SK-N-SH treated with all-trans-retinoic acid at 6 μM for 48 hours (cell line): ENCODE results near the gene CHMP4A.

ENCODE experiments used
- ATAC-seq: fragments of 200-7000 bp; cut with Tn5 transposase; 3 replicates; pipeline ENCODE4 v1.9.1; 2020; ENCODE audit warnings: mild to moderate bottlenecking, moderate library complexity
- ARNTL ChIP-seq: fragments of 450-650 bp; formaldehyde crosslinking; IDR thresholded peaks from 2 replicates; pipeline ENCODE4 v1.5.0; 2020; ENCODE audit warnings: low read depth, mild to moderate bottlenecking, moderate library complexity, borderline replicate concordance
- BACH2 ChIP-seq: fragments of 250-450 bp; sonication (Bioruptor Pico); IDR thresholded peaks from 2 replicates; pipeline ENCODE4 v1.9.0; 2021; ENCODE audit warnings: mild to moderate bottlenecking, borderline replicate concordance
- CSDC2 ChIP-seq: fragments of 250-450 bp; sonication (Bioruptor Pico); IDR thresholded peaks from 2 replicates; pipeline ENCODE4 v1.5.0; 2020; ENCODE audit warnings: mild to moderate bottlenecking, moderate library complexity
- CSRNP3 ChIP-seq: fragments of 250-450 bp; sonication (Bioruptor Pico); IDR thresholded peaks from 2 replicates; pipeline ENCODE4 v1.5.1; 2021; ENCODE audit warnings: mild to moderate bottlenecking, moderate library complexity
- ESRRG ChIP-seq: fragments of 250-450 bp; sonication (Bioruptor Pico); IDR thresholded peaks from 2 replicates; pipeline ENCODE4 v1.6.1; 2021; ENCODE audit warnings: mild to moderate bottlenecking
- GLIS3 ChIP-seq: fragments of 250-450 bp; sonication (Bioruptor Pico); IDR thresholded peaks from 2 replicates; pipeline ENCODE4 v1.5.0; 2020; ENCODE audit warnings: mild to moderate bottlenecking, moderate library complexity
- ISL1 ChIP-seq: fragments of 250-450 bp; sonication (Bioruptor Pico); IDR thresholded peaks from 2 replicates; pipeline ENCODE4 v2.1.2; 2022; ENCODE audit warnings: mild to moderate bottlenecking, moderate library complexity
- OSR1 ChIP-seq: fragments of 250-450 bp; sonication (Bioruptor Pico); IDR thresholded peaks from 2 replicates; pipeline ENCODE4 v1.8.0; 2022; ENCODE audit warnings: moderate library complexity, mild to moderate bottlenecking, inconsistent platforms
- POU6F1 ChIP-seq: fragments of 250-450 bp; sonication (Bioruptor Pico); IDR thresholded peaks from 2 replicates; pipeline ENCODE4 v1.8.0; 2021; ENCODE audit warnings: low read depth, mild to moderate bottlenecking, moderate library complexity, borderline replicate concordance
- PPARA ChIP-seq: fragments of 250-450 bp; sonication (Bioruptor Pico); IDR thresholded peaks from 2 replicates; pipeline ENCODE4 v1.5.0; 2020; ENCODE audit warnings: mild to moderate bottlenecking, borderline replicate concordance
- RARB ChIP-seq: fragments of 250-450 bp; sonication (Bioruptor Pico); IDR thresholded peaks from 2 replicates; pipeline ENCODE4 v1.8.0; 2021; ENCODE audit warnings: mild to moderate bottlenecking, moderate library complexity
- SNAI2 ChIP-seq: fragments of 250-450 bp; sonication (Bioruptor Pico); IDR thresholded peaks from 2 replicates; pipeline ENCODE4 v1.5.0; 2020; ENCODE audit warnings: mild to moderate bottlenecking, moderate library complexity
- TOX ChIP-seq: fragments of 250-450 bp; sonication (Bioruptor Pico); IDR thresholded peaks from 2 replicates; pipeline ENCODE4 v1.8.0; 2021; ENCODE audit warnings: mild to moderate bottlenecking, moderate library complexity, borderline replicate concordance
- TSHZ2 ChIP-seq: fragments of 250-450 bp; sonication (Bioruptor Pico); IDR thresholded peaks from 2 replicates; pipeline ENCODE4 v1.5.0; 2020; ENCODE audit warnings: mild to moderate bottlenecking, moderate library complexity
- ZC3H10 ChIP-seq: fragments of 250-450 bp; sonication (Bioruptor Pico); IDR thresholded peaks from 2 replicates; pipeline ENCODE4 v1.5.1; 2021; ENCODE audit warnings: mild to moderate bottlenecking, moderate library complexity
- ZFP3 ChIP-seq: fragments of 250-450 bp; sonication (Bioruptor Pico); IDR thresholded peaks from 2 replicates; pipeline ENCODE4 v1.5.0; 2020; ENCODE audit warnings: mild to moderate bottlenecking, moderate library complexity
- ZFP30 ChIP-seq: fragments of 450-650 bp; formaldehyde crosslinking; IDR thresholded peaks from 2 replicates; pipeline ENCODE4 v1.5.0; 2022; ENCODE audit warnings: mild to moderate bottlenecking, moderate library complexity
- ZNF565 ChIP-seq: fragments of 450-650 bp; formaldehyde crosslinking; conservative IDR thresholded peaks from 2 replicates; pipeline ENCODE4 v1.5.0; 2020; ENCODE audit warnings: low read depth, mild to moderate bottlenecking, moderate library complexity
- ZNF8 ChIP-seq: fragments of 450-650 bp; formaldehyde crosslinking; IDR thresholded peaks from 2 replicates; pipeline ENCODE4 v1.5.0; 2020; ENCODE audit warnings: mild to moderate bottlenecking, moderate library complexity
- TF ChIP-seq, protein P1 (sequence below): fragments of 250-450 bp; sonication (Bioruptor Pico); IDR thresholded peaks from 2 replicates; pipeline ENCODE4 v1.8.0; 2020; ENCODE audit warnings: mild to moderate bottlenecking, moderate library complexity, borderline replicate concordance

The CHMP4A gene

GRCh38 chr14:24184104-24184970 is 29.0 kb downstream of the CHMP4A start:
- TF ChIP-seq TSHZ2 (CRISPR knock-in tag) = no peak
- TF ChIP-seq, protein P1, sequence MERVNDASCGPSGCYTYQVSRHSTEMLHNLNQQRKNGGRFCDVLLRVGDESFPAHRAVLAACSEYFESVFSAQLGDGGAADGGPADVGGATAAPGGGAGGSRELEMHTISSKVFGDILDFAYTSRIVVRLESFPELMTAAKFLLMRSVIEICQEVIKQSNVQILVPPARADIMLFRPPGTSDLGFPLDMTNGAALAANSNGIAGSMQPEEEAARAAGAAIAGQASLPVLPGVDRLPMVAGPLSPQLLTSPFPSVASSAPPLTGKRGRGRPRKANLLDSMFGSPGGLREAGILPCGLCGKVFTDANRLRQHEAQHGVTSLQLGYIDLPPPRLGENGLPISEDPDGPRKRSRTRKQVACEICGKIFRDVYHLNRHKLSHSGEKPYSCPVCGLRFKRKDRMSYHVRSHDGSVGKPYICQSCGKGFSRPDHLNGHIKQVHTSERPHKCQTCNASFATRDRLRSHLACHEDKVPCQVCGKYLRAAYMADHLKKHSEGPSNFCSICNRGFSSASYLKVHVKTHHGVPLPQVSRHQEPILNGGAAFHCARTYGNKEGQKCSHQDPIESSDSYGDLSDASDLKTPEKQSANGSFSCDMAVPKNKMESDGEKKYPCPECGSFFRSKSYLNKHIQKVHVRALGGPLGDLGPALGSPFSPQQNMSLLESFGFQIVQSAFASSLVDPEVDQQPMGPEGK (CRISPR knock-in tag) = no peak
- ATAC-seq = no peak

DNA sequence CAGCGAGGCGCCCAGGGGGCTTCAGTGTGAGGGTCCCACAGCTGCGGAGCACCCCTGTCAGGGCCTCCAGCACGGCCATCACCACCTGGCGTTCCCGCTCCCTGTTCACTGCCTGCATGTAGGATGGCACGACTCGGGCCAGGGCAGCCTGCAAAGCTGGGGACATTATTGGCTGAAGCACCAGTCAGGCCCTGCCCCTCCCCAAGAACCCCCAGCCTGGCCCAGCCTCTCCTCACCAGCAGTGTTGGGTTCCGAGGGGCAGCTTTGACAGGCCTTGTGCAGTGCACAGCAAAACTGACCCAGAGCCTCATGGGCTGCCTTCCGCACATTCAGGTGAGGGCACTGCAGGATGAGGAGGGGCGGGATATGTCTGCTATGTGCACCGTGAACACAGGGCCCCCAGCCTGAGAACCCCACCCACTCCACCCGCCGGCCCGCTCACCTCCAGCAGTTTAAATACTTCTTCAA is 30.2 kb downstream of the CHMP4A start:
- ATAC-seq = no peak
- TF ChIP-seq CSRNP3 (CRISPR knock-in tag) (no peak), ISL1 (CRISPR knock-in tag) (no peak), POU6F1 (no peak), ZNF565 (CRISPR knock-in tag) (no peak), GLIS3 (no peak), ARNTL (CRISPR knock-in tag) (no peak), CSDC2 (no peak), PPARA (CRISPR knock-in tag) (no peak), ESRRG (CRISPR knock-in tag) (no peak), BACH2 (no peak)
- TF ChIP-seq, all 23 proteins: peak for 0

- ATAC-seq = no peak
- TF ChIP-seq SNAI2 = no peak
- TF ChIP-seq ZFP3 = no peak
- TF ChIP-seq ARNTL (CRISPR knock-in tag) = no peak
- TF ChIP-seq POU6F1 = no peak
- TF ChIP-seq, protein P1 (CRISPR knock-in tag) = no peak
- TF ChIP-seq ZNF8 = no peak
- no peak for TF ChIP-seq OSR1 (CRISPR knock-in tag)
- TF ChIP-seq ZC3H10 (CRISPR knock-in tag) = no peak
- TF ChIP-seq ESRRG (CRISPR knock-in tag) = no peak
- no peak for TF ChIP-seq TOX
- no peak for TF ChIP-seq BACH2
- TF ChIP-seq RARB (CRISPR knock-in tag) = no peak
- TF ChIP-seq ZFP30 (CRISPR knock-in tag) = no peak
- TF ChIP-seq ISL1 (CRISPR knock-in tag) = no peak
- TF ChIP-seq CSRNP3 (CRISPR knock-in tag) = no peak
- TF ChIP-seq ZNF565 (CRISPR knock-in tag) = no peak
These were observed 31.0 kb downstream of the CHMP4A start for GRCh38 chr14:24182110-24182882.
